Heart left ventricle (tissue), 13 donors: Measurements from ENCODE around the gene SNAP47.

Experiments
- CTCF ChIP-seq, 12 donors: fragments of 200-600 bp; sonication (generic) in 4 of 12; IDR thresholded peaks; one replicate each; pipeline versions ENCODE4 v1.5.0 to v1.8.0; 2018 to 2022; ENCODE audit warnings: antibody characterized with exemption in 12 of 12, mild to moderate bottlenecking in 5 of 12
- POLR2A ChIP-seq, 2 donors: fragments of 450-650 bp; IDR thresholded peaks; one replicate each; pipeline ENCODE4 v1.6.1; 2017; ENCODE audit warnings: antibody characterized with exemption in 2 of 2, mild to moderate bottlenecking in 2 of 2, moderate library complexity in 2 of 2
- donor health status: ischemic (EF 13 %, LVEDD 7.1; RV severe dilation, severe dysfunction).
- donor health status: DM: no; HTN: yes; CAD: no.
- donor health status: DM: no; HTN: no; CAD: no.
- donor health status: ischemic (EF 25% LVEDD 6.9; RV normal size, moderate dysfunction).
- donor health status: ischemic (EF 25% LVEDD 5.7; RV mildly dilated, moderate dysfunction).
- donor health status: ischemic (EF 35%, LVEDD 5.7; RV mildly dilated, moderate dysfunction).
- donor health status: nonischemic (EF 11% LVEDD 7.7; RV severe dilation, severe dysfunction).
- donor health status: DM: yes; HTN: yes; CAD: no.
- donor health status: PGD.
- donor health status: ischemic (EF 29% LVEDD 5.4; RV normal size, mild dysfunction).
- donor health status: nonischemic (EF 23%, LVEDD 6.1; RV moderate dilation, normal function).

GRCh38 chr1:227745568-227746265, 10.5 kb downstream of the SNAP47 start:
- no peak for TF ChIP-seq POLR2A (IDR thresholded peaks at IDR 0.05)
- no peak for TF ChIP-seq CTCF (IDR thresholded peaks at IDR 0.05)
